Peyer's patch (tissue), 4 donors: Measurements from ENCODE around the gene PRSS3.

ENCODE experiments used
- POLR2A ChIP-seq, 2 donors: fragments of 450-650 bp; IDR thresholded peaks; one replicate each; pipeline ENCODE4 v1.5.1; 2017; ENCODE audit warnings: antibody characterized with exemption in 2 of 2, mild to moderate bottlenecking in 2 of 2, moderate library complexity in 2 of 2
- TF ChIP-seq, protein P1 (sequence below), 6 experiments: fragments of 450-650 bp in 4 of 6; fragments of 200-600 bp in 2 of 6; sonication (generic) in 1 of 6; IDR thresholded peaks; one replicate each; pipeline ENCODE4 v1.5.1; 2017 to 2019; ENCODE audit warnings: antibody characterized with exemption in 6 of 6, mild to moderate bottlenecking in 3 of 6, moderate library complexity in 1 of 6

DNA sequence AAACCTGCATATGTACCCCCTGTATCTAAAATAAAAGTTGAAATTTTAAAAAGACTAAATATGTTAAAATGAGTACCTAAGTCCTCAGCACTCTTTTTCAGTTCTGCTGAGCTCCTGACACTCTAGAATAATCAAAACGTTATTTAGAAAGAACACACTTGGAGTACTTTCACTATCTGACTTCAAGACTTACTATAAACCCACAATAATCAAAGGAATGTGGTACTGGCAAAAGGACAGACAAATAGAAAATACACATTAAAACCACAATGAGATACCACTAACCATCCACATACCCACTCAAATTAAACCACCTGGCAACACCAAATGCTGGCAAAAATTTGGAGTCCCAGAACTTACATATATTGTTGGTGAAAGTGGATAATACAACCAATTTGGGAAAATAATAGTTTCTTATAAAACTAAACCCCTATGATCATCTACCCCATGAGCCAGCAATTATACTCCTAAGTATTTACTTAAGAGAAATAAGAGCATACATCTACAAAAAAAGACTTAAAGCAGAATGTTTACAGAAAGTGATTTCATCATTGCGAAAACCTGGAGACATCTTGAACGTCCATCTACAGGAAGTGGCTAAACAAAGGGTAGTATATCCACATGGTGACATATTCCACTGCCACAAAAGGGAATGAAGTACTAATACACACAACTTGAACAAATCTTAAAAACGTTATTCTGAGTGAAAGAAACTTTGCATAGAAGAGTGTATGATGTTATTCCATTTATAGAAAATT, 12.8 kb upstream of the PRSS3 start:
- TF ChIP-seq, protein P1, sequence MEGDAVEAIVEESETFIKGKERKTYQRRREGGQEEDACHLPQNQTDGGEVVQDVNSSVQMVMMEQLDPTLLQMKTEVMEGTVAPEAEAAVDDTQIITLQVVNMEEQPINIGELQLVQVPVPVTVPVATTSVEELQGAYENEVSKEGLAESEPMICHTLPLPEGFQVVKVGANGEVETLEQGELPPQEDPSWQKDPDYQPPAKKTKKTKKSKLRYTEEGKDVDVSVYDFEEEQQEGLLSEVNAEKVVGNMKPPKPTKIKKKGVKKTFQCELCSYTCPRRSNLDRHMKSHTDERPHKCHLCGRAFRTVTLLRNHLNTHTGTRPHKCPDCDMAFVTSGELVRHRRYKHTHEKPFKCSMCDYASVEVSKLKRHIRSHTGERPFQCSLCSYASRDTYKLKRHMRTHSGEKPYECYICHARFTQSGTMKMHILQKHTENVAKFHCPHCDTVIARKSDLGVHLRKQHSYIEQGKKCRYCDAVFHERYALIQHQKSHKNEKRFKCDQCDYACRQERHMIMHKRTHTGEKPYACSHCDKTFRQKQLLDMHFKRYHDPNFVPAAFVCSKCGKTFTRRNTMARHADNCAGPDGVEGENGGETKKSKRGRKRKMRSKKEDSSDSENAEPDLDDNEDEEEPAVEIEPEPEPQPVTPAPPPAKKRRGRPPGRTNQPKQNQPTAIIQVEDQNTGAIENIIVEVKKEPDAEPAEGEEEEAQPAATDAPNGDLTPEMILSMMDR (IDR thresholded peaks at IDR 0.05), result no peak
- TF ChIP-seq POLR2A (IDR thresholded peaks at IDR 0.05), result no peak
